Rectal smooth muscle tissue (tissue), 1 donor: ENCODE data around the gene NOL4L.
"Not testable (repeated sequence)": the region's sequence is repeated elsewhere in the genome, so short reads cannot be mapped to it uniquely, and the experiment has no call there.

Source experiments
- H3K27ac ChIP-seq: one replicate; pipeline ENCODE4 v1.7.0; 2013; ENCODE audit warnings: low read depth, low read length, inconsistent platforms
- H3K27me3 ChIP-seq: one replicate; pipeline ENCODE4 v1.7.0; 2013; ENCODE audit warnings: low read length; ENCODE audit not compliant: control insufficient read depth, insufficient read depth
- H3K36me3 ChIP-seq: one replicate; pipeline ENCODE4 v1.7.0; 2013; ENCODE audit warnings: low read length; ENCODE audit not compliant: control insufficient read depth, insufficient read depth
- H3K4me1 ChIP-seq: one replicate; pipeline ENCODE4 v1.7.0; 2013; ENCODE audit warnings: low read length; ENCODE audit not compliant: control insufficient read depth, insufficient read depth
- H3K4me3 ChIP-seq: one replicate; pipeline ENCODE4 v1.7.0; 2013; ENCODE audit warnings: low read length
- H3K9ac ChIP-seq: one replicate; pipeline ENCODE4 v1.7.0; 2013; ENCODE audit warnings: low read length

NOL4L gene

GRCh38 chr20:32432277-32432676, 152.9 kb downstream of the NOL4L start:
- H3K36me3 ChIP-seq: peaks cover 51% of the 10 kb centered on the region
- no peak overlapping the region for H3K9ac ChIP-seq
- no peaks in the 10 kb centered on the region for H3K27me3 ChIP-seq
- no peak overlapping the region for H3K4me3 ChIP-seq
- no peak overlapping the region for H3K27ac ChIP-seq
- no peaks in the 10 kb centered on the region for H3K4me1 ChIP-seq

GRCh38 chr20:32431457-32431856, 153.7 kb downstream of the NOL4L start:
- H3K4me3 ChIP-seq: no peak overlapping the region
- no peaks in the 10 kb centered on the region for H3K4me1 ChIP-seq
- no peak overlapping the region for H3K9ac ChIP-seq
- H3K27me3 ChIP-seq: no peaks in the 10 kb centered on the region
- peaks cover 45% of the 10 kb centered on the region for H3K36me3 ChIP-seq
- H3K27ac ChIP-seq: no peak overlapping the region

- Histone ChIP-seq H3K36me3 (peaks cover 29% of the 10 kb centered on the region), H3K27me3 (no peaks in the 10 kb centered on the region), H3K27ac (no peak overlapping the region), H3K4me3 (no peak overlapping the region), H3K4me1 (no peaks in the 10 kb centered on the region), H3K9ac (no peak overlapping the region)
These were observed 155.3 kb downstream of the NOL4L start for GRCh38 chr20:32429745-32430360.

GRCh38 chr20:32429343-32429742, 155.8 kb downstream of the NOL4L start:
- Histone ChIP-seq H3K9ac (no peak overlapping the region), H3K4me1 (no peaks in the 10 kb centered on the region), H3K27me3 (no peaks in the 10 kb centered on the region), H3K36me3 (peaks cover 25% of the 10 kb centered on the region), H3K27ac (no peak overlapping the region), H3K4me3 (no peak overlapping the region)

GRCh38 chr20:32427996-32428395, 157.1 kb downstream of the NOL4L start:
- Histone ChIP-seq H3K4me1 (no peaks in the 10 kb centered on the region), H3K36me3 (peaks cover 25% of the 10 kb centered on the region), H3K27ac (no peak overlapping the region), H3K4me3 (no peak overlapping the region), H3K27me3 (no peaks in the 10 kb centered on the region), H3K9ac (no peak overlapping the region)

GRCh38 chr20:32421290-32421689, 163.8 kb downstream of the NOL4L start:
- Histone ChIP-seq H3K4me1 (no peaks in the 10 kb centered on the region), H3K4me3 (no peak overlapping the region), H3K27me3 (no peaks in the 10 kb centered on the region), H3K36me3 (no peaks in the 10 kb centered on the region), H3K27ac (no peak overlapping the region), H3K9ac (no peak overlapping the region)

GRCh38 chr20:32418376-32418775, 166.8 kb downstream of the NOL4L start:
- no peaks in the 10 kb centered on the region for H3K4me1 ChIP-seq
- H3K27ac ChIP-seq: no peak overlapping the region
- no peak overlapping the region for H3K9ac ChIP-seq
- no peak overlapping the region for H3K4me3 ChIP-seq
- no peaks in the 10 kb centered on the region for H3K27me3 ChIP-seq
- H3K36me3 ChIP-seq: no peaks in the 10 kb centered on the region

GRCh38 chr20:32416206-32416605, 168.9 kb downstream of the NOL4L start:
- Histone ChIP-seq H3K27me3 (no peaks in the 10 kb centered on the region), H3K9ac (no peak overlapping the region), H3K4me3 (no peak overlapping the region), H3K27ac (no peak overlapping the region), H3K36me3 (no peaks in the 10 kb centered on the region), H3K4me1 (no peaks in the 10 kb centered on the region)

- Histone ChIP-seq H3K4me3 (no peak overlapping the region), H3K27ac (no peak overlapping the region), H3K27me3 (no peaks in the 10 kb centered on the region), H3K36me3 (no peaks in the 10 kb centered on the region), H3K4me1 (no peaks in the 10 kb centered on the region), H3K9ac (no peak overlapping the region)
These were observed 169.6 kb downstream of the NOL4L start for GRCh38 chr20:32415494-32415893.

- no peaks in the 10 kb centered on the region for H3K36me3 ChIP-seq
- no peak overlapping the region for H3K9ac ChIP-seq
- H3K27ac ChIP-seq: no peak overlapping the region
- no peaks in the 10 kb centered on the region for H3K4me1 ChIP-seq
- no peaks in the 10 kb centered on the region for H3K27me3 ChIP-seq
- H3K4me3 ChIP-seq: no peak overlapping the region
These were observed 173.0 kb downstream of the NOL4L start for GRCh38 chr20:32411955-32412706.

- not testable (repeated sequence) for H3K9ac ChIP-seq, H3K27me3 ChIP-seq, H3K4me1 ChIP-seq, H3K4me3 ChIP-seq, H3K27ac ChIP-seq, H3K36me3 ChIP-seq
These were observed 177.9 kb downstream of the NOL4L start for GRCh38 chr20:32407131-32407750.

- Histone ChIP-seq H3K4me1 (no peaks in the 10 kb centered on the region), H3K4me3 (no peak overlapping the region), H3K9ac (no peak overlapping the region), H3K27me3 (no peaks in the 10 kb centered on the region), H3K27ac (no peak overlapping the region), H3K36me3 (no peaks in the 10 kb centered on the region)
These were observed 178.4 kb downstream of the NOL4L start for GRCh38 chr20:32406701-32407100.

GRCh38 chr20:32404017-32404416, 181.1 kb downstream of the NOL4L start:
- H3K4me1 ChIP-seq: no peaks in the 10 kb centered on the region
- no peaks in the 10 kb centered on the region for H3K27me3 ChIP-seq
- H3K36me3 ChIP-seq: no peaks in the 10 kb centered on the region
- no peak overlapping the region for H3K4me3 ChIP-seq
- no peak overlapping the region for H3K27ac ChIP-seq
- H3K9ac ChIP-seq: no peak overlapping the region
